IMR-90 (cell line): ENCODE results near the gene TRIM32. TPM values are rescaled to one million over a fixed set of nuclear protein-coding genes. Genes with fewer than 3 reads are reported as not detected.

ENCODE experiments used
- ATAC-seq: fragments of 200-7000 bp; cut with Tn5 transposase; 2 replicates; pipeline ENCODE4 v1.9.1; 2020; ENCODE audit warnings: low read depth, mild to moderate bottlenecking, moderate library complexity
- BruUV-seq: library from RNA; stranded (reverse); fragments of 400-500 nt; replicated peaks from 2 replicates; lab custom pipeline; 2021; lab: Mats Ljungman, UMichigan
- CTCF ChIA-PET: fragments of 300-600 bp; formaldehyde crosslinking; extraction: SDS; loops from one replicate; lab custom pipeline; 2021; ENCODE audit warnings: antibody characterized with exemption; lab: Yijun Ruan, JAX
- POLR2A ChIA-PET: fragments of 300-600 bp; sonication (Branson Sonifier 250); formaldehyde crosslinking; loops from one replicate; lab custom pipeline; 2022; ENCODE audit warnings: antibody characterized with exemption; ENCODE audit not compliant: unreplicated experiment; lab: Charles Lee
- DNase-seq: peaks from one replicate; pipeline ENCODE4 v3.0.0; 2013
- H2AFZ ChIP-seq: replicated peaks from 2 replicates; pipeline ENCODE3; 2013; ENCODE audit warnings: low read length, mild to moderate bottlenecking; ENCODE audit not compliant: poor library complexity
- H2AK5ac ChIP-seq: 2 replicates; pipeline ENCODE4 v1.6.1; 2013; ENCODE audit warnings: low read depth, low read length, inconsistent platforms
- H2AK9ac ChIP-seq: replicated peaks from 2 replicates; pipeline ENCODE3; 2013; ENCODE audit warnings: mild to moderate bottlenecking, low read depth, low read length, moderate library complexity; ENCODE audit not compliant: poor library complexity
- H2BK120ac ChIP-seq: 2 replicates; pipeline ENCODE4 v1.6.1; 2013; ENCODE audit warnings: low read depth, low read length, inconsistent platforms
- H2BK15ac ChIP-seq: 3 replicates; pipeline ENCODE4 v1.6.1; 2013; ENCODE audit warnings: low read depth, low read length, inconsistent platforms
- H2BK20ac ChIP-seq: 2 replicates; pipeline ENCODE4 v1.6.1; 2013; ENCODE audit warnings: low read depth, mild to moderate bottlenecking, inconsistent platforms, low read length, moderate library complexity
- H2BK5ac ChIP-seq: 2 replicates; pipeline ENCODE4 v1.6.1; 2013; ENCODE audit warnings: mild to moderate bottlenecking, low read depth, low read length, inconsistent platforms; ENCODE audit not compliant: poor library complexity, severe bottlenecking
- H3K14ac ChIP-seq: replicated peaks from 2 replicates; pipeline ENCODE4 v1.6.1; 2013; ENCODE audit warnings: low read depth, low read length, inconsistent platforms
- H3K18ac ChIP-seq: 2 replicates; pipeline ENCODE4 v1.6.1; 2013; ENCODE audit warnings: low read depth, low read length, control low read depth
- H3K23ac ChIP-seq: 2 replicates; pipeline ENCODE4 v1.6.1; 2013; ENCODE audit warnings: low read depth, low read length, inconsistent platforms
- H3K27ac ChIP-seq: 2 replicates; pipeline ENCODE4 v1.5.1; 2013; ENCODE audit warnings: mild to moderate bottlenecking, control low read depth, low read length; ENCODE audit not compliant: insufficient read depth
- H3K27me3 ChIP-seq: 2 replicates; pipeline ENCODE4 v1.6.1; 2013; ENCODE audit warnings: low read length; ENCODE audit not compliant: control insufficient read depth, insufficient read depth
- H3K36me3 ChIP-seq: 2 replicates; pipeline ENCODE4 v1.6.1; 2013; ENCODE audit warnings: low read length, mixed read lengths; ENCODE audit not compliant: control insufficient read depth, insufficient read depth
- H3K4ac ChIP-seq: 2 replicates; pipeline ENCODE4 v1.6.1; 2013; ENCODE audit warnings: low read depth, low read length, inconsistent platforms
- H3K4me1 ChIP-seq: 2 replicates; pipeline ENCODE4 v1.6.1; 2013; ENCODE audit warnings: low read length, mixed read lengths; ENCODE audit not compliant: control insufficient read depth, insufficient read depth
- H3K4me2 ChIP-seq: 2 replicates; pipeline ENCODE4 v1.6.1; 2013; ENCODE audit warnings: low read depth, mild to moderate bottlenecking, control low read depth, low read length, moderate library complexity
- H3K4me3 ChIP-seq: 2 replicates; pipeline ENCODE4 v1.5.1; 2013; ENCODE audit warnings: low read depth, mild to moderate bottlenecking, control low read depth, low read length, moderate library complexity; ENCODE audit not compliant: insufficient read depth
- H3K56ac ChIP-seq: 2 replicates; pipeline ENCODE4 v1.6.1; 2013; ENCODE audit warnings: low read length, inconsistent platforms; ENCODE audit not compliant: insufficient read depth; ENCODE audit errors: extremely low read depth
- H3K79me1 ChIP-seq, 2 experiments: 2 replicates each; pipeline ENCODE4 v1.6.1; 2013; ENCODE audit warnings: low read length in 2 of 2, inconsistent platforms in 1 of 2, low read depth in 1 of 2
- H3K9ac ChIP-seq: 2 replicates; pipeline ENCODE4 v1.6.1; 2013; ENCODE audit warnings: low read depth, low read length, control low read depth
- H3K9me1 ChIP-seq: 2 replicates; pipeline ENCODE4 v1.6.1; 2013; ENCODE audit warnings: low read length, inconsistent platforms; ENCODE audit not compliant: insufficient read depth
- H3K9me3 ChIP-seq: 2 replicates; pipeline ENCODE4 v1.6.1; 2013; ENCODE audit warnings: low read length; ENCODE audit not compliant: control insufficient read depth, insufficient read depth
- H4K20me1 ChIP-seq: 2 replicates; pipeline ENCODE4 v1.6.1; 2013; ENCODE audit warnings: low read length, inconsistent platforms; ENCODE audit not compliant: insufficient read depth
- H4K5ac ChIP-seq: 2 replicates; pipeline ENCODE4 v1.6.1; 2013; ENCODE audit warnings: mild to moderate bottlenecking, low read depth, low read length, control low read depth
- H4K8ac ChIP-seq, 2 experiments: 2 replicates each; pipeline ENCODE4 v1.6.1; 2013; ENCODE audit warnings: low read depth in 2 of 2, low read length in 2 of 2, control low read depth in 1 of 2, inconsistent platforms in 1 of 2
- H4K91ac ChIP-seq: 2 replicates; pipeline ENCODE4 v1.6.1; 2013; ENCODE audit warnings: low read depth, low read length, inconsistent platforms; ENCODE audit not compliant: insufficient read depth
- CEBPB ChIP-seq: IDR thresholded peaks from 2 replicates; pipeline ENCODE4 v1.6.1; 2012; ENCODE audit warnings: low read depth, low read length, improper control_type of control experiment
- MAZ ChIP-seq: IDR thresholded peaks from 2 replicates; pipeline ENCODE4 v1.6.1; 2012; ENCODE audit warnings: low read depth, mild to moderate bottlenecking, low read length, improper control_type of control experiment, moderate library complexity, borderline replicate concordance
- POLR2A ChIP-seq: IDR thresholded peaks from 2 replicates; pipeline ENCODE4 v1.6.1; 2012; ENCODE audit warnings: mild to moderate bottlenecking, low read depth, low read length
- RAD21 ChIP-seq: IDR thresholded peaks from 2 replicates; pipeline ENCODE4 v1.6.1; 2012; ENCODE audit warnings: low read length, improper control_type of control experiment
- RCOR1 ChIP-seq: IDR thresholded peaks from 2 replicates; pipeline ENCODE4 v1.6.1; 2012; ENCODE audit warnings: mild to moderate bottlenecking, low read length, improper control_type of control experiment; ENCODE audit not compliant: insufficient replicate concordance
- RFX5 ChIP-seq: IDR thresholded peaks from 2 replicates; pipeline ENCODE4 v1.8.0; 2012; ENCODE audit warnings: low read depth, mild to moderate bottlenecking, low read length, moderate library complexity
- SMC3 ChIP-seq: fragments of 150-350 bp; IDR thresholded peaks from 2 replicates; pipeline ENCODE4 v1.6.1; 2016; ENCODE audit warnings: low read depth, mild to moderate bottlenecking, antibody characterized with exemption, low read length, moderate library complexity
- WGBS, 2 experiments: methylation state at CpG; one replicate each; pipeline versions ENCODE4 v1.1.5 to v1.1.7; 2013; ENCODE audit warnings: missing lambda C conversion rate in 2 of 2; ENCODE audit not compliant: insufficient read length in 1 of 2; ENCODE audit errors: extremely low coverage in 2 of 2; 5-methylcytosine and 5-hydroxymethylcytosine counted together
- dilution Hi-C: fragments of 300-500 bp; cut with HindIII; formaldehyde crosslinking; loops from one replicate; pipeline ENCODE4 v1.14.3; 2018; ENCODE audit warnings: low sequenced_read_pairs; ENCODE audit not compliant: unreplicated experiment
- in situ Hi-C: fragments of 300-500 bp; cut with MboI; formaldehyde crosslinking; loops from 3 replicates; pipeline ENCODE4 v1.14.3; 2019; ENCODE audit warnings: low sequenced_read_pairs, inconsistent platforms, mixed read lengths
- intact Hi-C: fragments of 100-400 bp; cut with micrococcal nuclease; formaldehyde crosslinking; loops from 2 replicates; pipeline ENCODE4 v1.10.0; 2022
- polyA plus RNA-seq, 3 experiments: library from polyadenylated mRNA; depleted of rRNA; stranded (reverse); fragments of >200 nt; gene quantifications; 2 replicates each; pipeline ENCODE4 v1.2.3, GENCODE V29; 2012; ENCODE audit warnings: low replicate concordance in 1 of 3
- total RNA-seq: library from RNA; depleted of rRNA; stranded (reverse); fragments of >200 nt; gene quantifications from 2 replicates; pipeline ENCODE4 v1.2.3, GENCODE V29; 2012

TRIM32 gene
- total and polyA plus RNA-seq, 2 of the 4 experiments (the other 2 are of a cell fraction), result 12.8 to 31.0 TPM

DNA sequence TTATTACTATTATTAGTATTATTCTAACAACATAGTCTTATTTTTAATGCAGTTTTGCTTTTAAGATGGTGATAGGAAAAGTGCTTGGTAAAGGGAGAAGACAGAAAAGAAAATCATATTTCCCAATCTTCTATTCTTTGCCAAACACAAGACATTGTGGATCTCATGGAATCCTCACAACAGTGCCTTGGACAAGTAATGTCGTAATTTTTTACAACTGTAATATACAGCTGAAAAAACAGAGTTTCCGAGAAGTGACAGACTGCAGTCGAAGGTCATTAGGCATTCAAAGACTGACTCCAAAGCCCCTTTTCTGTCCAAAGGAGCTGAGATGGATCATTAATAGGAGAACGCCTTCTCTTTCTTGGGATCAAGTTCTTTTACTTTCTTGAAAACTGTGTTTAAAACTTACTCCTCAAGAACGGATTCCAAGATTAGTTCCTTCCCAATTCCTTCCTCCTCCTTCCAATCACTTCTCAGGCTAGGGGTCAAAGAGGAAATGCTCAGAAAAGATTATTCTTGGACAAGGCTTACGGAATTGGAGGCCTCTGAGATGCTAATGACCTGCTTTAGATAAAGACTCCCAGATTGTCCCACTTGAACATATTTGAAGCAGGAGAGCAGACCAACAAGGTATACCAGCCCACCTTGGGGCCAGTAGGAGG, 24.3 kb upstream of the TRIM32 start:
- H2BK5ac ChIP-seq, result no peak overlapping the region
- no CpG with 5 or more reads among the region's 6 CpGs for WGBS, 2 experiments

More for the DNA sequence above, 24.3 kb upstream of the TRIM32 start:
- Histone ChIP-seq H3K4me2 (no peak overlapping the region; the same call in 1 of the 2 replicates), H2BK20ac (no peak overlapping the region), H3K4me3 (no peak overlapping the region), H2BK120ac (no peak overlapping the region), H2AK5ac (no peak overlapping the region), H3K14ac (no peak overlapping the region), H2AK9ac (no peak overlapping the region), H3K9me1 (no peaks in the 10 kb centered on the region), H3K79me1 (no peaks in the 10 kb centered on the region), H3K4ac (no peak overlapping the region), H2BK15ac (no peak overlapping the region), H3K27ac (no peak overlapping the region), H3K4me1 (no peaks in the 10 kb centered on the region; the same call in 1 of the 2 replicates), H3K9me3 (no peaks in the 10 kb centered on the region), H4K20me1 (no peaks in the 10 kb centered on the region), H3K36me3 (no peaks in the 10 kb centered on the region), H3K9ac (no peak overlapping the region), H2AFZ (no peak overlapping the region), H3K56ac (no peak overlapping the region), H3K23ac (no peak overlapping the region), H3K18ac (no peak overlapping the region; the same call in 1 of the 2 replicates), H4K91ac (no peak overlapping the region), H4K8ac (no peak overlapping the region), H3K27me3 (no peaks in the 10 kb centered on the region; the same call in 1 of the 2 replicates), H4K5ac (0 out of 2 replicates have a peak overlapping the region, but pooled peaks have one; percentile 27)
- BruUV-seq, result no TSS peak
- in situ Hi-C loops, result no loop called here
- ATAC-seq (no peak), DNase-seq (peak; percentile 12)
- ChIA-PET POLR2A (no interaction called here), CTCF (no interaction called here)
- no peak for TF ChIP-seq RCOR1
- TF ChIP-seq POLR2A, result no peak
- no peak for TF ChIP-seq RAD21
- no peak for TF ChIP-seq MAZ
- TF ChIP-seq CEBPB, result no peak
- no peak for TF ChIP-seq RFX5
- no peak for TF ChIP-seq SMC3
- dilution Hi-C loops, result no loop called here
- intact Hi-C loops, result loop anchor here (5.0 kb wide), 2 partner anchors 75 to 970 kb away; no protein-coding TSS in a partner anchor
